ENCODE results near the gene GREM2.

DNA sequence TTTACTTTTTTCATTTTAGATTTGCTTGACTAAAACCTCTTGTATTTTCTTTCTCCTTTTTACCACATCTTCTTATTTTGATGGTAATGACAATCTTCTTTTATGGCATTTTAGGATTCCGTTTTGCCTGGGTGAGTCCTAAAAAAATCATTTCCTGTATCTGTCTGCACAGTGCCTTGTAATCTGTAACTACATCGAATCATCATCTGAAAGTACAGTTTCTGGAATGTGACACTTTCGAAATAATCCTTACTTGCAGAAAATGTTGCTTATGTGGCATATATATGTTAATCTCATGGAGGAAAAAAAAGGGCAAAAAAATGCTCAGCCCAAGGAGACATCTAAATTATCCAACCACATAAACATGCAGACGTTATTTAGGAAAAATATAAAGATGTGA, 29.0 kb downstream of the GREM2 start:
- no peak for TF ChIP-seq EZH2 (IDR thresholded peaks at IDR 0.05; ENCODE audit: low read depth)
- TF ChIP-seq, protein P1, sequence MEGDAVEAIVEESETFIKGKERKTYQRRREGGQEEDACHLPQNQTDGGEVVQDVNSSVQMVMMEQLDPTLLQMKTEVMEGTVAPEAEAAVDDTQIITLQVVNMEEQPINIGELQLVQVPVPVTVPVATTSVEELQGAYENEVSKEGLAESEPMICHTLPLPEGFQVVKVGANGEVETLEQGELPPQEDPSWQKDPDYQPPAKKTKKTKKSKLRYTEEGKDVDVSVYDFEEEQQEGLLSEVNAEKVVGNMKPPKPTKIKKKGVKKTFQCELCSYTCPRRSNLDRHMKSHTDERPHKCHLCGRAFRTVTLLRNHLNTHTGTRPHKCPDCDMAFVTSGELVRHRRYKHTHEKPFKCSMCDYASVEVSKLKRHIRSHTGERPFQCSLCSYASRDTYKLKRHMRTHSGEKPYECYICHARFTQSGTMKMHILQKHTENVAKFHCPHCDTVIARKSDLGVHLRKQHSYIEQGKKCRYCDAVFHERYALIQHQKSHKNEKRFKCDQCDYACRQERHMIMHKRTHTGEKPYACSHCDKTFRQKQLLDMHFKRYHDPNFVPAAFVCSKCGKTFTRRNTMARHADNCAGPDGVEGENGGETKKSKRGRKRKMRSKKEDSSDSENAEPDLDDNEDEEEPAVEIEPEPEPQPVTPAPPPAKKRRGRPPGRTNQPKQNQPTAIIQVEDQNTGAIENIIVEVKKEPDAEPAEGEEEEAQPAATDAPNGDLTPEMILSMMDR (conservative IDR thresholded peaks at IDR 0.05): no peak
